Measurements from ENCODE around the gene MON1A. TPM values are rescaled to one million over a fixed set of nuclear protein-coding genes. Genes with fewer than 3 reads are reported as not detected.

MON1A gene
- total and polyA plus RNA-seq, 2 experiments from 2014 or later, result 12.8 to 13.3 TPM

DNA sequence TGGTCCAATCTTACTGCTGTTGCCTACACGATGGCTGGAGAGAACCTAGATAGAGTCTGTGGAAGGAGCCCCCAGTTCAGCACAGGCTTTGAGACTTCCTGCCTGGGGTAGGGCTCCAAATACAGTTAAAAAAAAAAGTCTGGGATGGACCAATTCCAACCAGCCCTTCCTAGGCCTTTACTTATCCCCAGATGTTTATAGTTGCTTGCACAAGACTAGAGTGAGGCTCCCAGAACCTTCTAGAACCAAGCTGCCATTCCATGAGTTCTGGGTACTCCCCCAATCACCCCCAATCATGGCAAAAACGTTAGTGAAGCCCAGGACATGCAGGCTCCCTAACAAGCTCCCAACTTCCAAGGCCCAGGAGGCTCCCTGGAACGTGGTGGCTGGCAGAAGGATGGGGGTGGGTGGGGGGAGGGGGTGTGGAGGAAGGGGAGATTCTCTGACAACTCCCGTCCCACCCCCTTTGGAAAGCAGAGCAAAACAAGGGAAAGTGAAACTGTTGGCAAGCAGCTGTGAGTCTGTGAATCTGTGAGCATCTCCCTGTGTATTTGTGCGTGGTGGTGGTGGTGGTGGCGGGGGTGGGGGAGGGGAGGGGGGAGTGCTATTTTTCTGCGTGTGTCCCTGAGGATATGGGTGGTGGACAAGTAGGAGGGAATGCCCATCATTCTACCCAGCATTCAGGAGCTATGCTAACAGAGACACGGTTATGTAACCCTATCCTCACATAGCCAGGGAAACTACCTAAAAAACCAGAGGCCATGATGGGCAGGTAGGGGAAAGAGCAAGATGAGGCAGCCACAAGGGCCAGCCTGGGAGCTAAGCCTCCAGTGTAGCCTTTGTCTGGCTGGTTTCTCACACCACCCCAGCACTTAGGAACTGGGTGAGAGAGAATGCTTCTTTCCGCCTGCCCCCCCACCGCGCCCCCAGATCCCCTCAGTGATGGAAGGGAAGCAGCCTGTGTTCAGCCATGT lies 28.0 kb downstream of the MON1A start:
- Histone ChIP-seq H3K27ac (no peak overlapping the region), H3K4me3 (no peak overlapping the region), H3K4me1 (ENCODE audit: low read depth) (peaks cover 4% of the 10 kb centered on the region), H3K27me3 (no peaks in the 10 kb centered on the region), H3K36me3 (no peaks in the 10 kb centered on the region), H3K9me3 (ENCODE audit: low read depth) (no peaks in the 10 kb centered on the region)
- TF ChIP-seq, protein P1, sequence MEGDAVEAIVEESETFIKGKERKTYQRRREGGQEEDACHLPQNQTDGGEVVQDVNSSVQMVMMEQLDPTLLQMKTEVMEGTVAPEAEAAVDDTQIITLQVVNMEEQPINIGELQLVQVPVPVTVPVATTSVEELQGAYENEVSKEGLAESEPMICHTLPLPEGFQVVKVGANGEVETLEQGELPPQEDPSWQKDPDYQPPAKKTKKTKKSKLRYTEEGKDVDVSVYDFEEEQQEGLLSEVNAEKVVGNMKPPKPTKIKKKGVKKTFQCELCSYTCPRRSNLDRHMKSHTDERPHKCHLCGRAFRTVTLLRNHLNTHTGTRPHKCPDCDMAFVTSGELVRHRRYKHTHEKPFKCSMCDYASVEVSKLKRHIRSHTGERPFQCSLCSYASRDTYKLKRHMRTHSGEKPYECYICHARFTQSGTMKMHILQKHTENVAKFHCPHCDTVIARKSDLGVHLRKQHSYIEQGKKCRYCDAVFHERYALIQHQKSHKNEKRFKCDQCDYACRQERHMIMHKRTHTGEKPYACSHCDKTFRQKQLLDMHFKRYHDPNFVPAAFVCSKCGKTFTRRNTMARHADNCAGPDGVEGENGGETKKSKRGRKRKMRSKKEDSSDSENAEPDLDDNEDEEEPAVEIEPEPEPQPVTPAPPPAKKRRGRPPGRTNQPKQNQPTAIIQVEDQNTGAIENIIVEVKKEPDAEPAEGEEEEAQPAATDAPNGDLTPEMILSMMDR (IDR thresholded peaks at IDR 0.05; ENCODE audit: low read depth, low read length), result no peak
- DNase-seq (ENCODE audit: low read depth in 1 of 2, low spot score in 1 of 2), result no peak

DNA sequence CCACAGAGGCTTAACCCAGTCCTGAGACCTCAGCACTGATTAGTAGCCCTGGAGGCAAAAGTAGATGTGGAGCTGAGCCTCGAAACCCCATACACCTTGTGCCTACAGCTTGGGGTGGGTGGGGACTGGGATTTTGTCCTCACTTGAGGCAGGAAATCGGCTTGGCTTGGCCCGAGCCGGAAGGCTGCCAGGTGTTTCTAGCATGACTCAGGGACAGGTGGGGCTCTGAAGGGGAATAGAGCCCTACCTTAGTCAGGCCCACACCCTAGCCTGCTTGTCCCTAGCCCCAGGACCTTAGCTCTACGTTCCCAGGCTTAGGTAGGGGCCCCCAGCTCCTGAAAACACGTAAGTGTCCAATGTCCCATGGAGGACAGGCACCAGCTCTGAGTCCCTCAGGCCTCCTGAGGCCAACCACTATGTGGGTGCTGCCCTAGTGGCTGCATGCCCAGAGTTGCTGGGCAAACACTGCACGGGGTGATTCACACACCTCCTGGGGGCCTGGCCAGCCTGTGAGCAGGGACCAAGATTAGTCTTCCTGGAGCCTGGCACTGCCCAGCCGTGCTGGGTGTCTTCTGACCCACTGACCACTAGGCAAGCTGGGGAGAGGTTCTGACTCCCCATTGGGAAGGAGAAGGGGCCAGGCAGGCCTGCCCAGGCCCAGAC lies 29.0 kb downstream of the MON1A start:
- Histone ChIP-seq H3K27me3 (no peaks in the 10 kb centered on the region), H3K36me3 (no peaks in the 10 kb centered on the region), H3K9me3 (ENCODE audit: low read depth) (no peaks in the 10 kb centered on the region), H3K4me1 (ENCODE audit: low read depth) (no peaks in the 10 kb centered on the region), H3K4me3 (no peak overlapping the region), H3K27ac (no peak overlapping the region)
- DNase-seq (ENCODE audit: low read depth in 1 of 2, low spot score in 1 of 2), result no peak
- TF ChIP-seq, protein P1 (IDR thresholded peaks at IDR 0.05; ENCODE audit: low read depth, low read length), result no peak

DNA sequence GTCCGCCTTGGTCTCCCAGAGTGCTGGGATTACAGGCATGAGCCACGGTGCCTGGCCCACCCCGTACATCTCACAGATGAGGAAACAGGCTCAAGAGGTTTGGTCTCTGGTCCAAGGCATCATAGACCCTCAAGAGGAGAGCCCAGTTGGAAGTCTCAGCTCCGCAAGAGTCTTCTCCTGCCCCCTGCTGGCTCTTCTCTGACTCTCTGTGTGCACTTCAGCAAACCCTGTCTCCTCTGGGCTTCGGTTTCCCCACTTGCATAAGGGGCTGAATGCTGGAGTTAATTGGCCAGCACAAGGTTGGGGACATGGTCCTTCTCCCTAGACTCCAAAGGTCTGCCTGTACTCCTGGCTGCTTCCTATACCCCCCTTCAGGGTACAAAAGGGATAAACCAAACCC lies 29.8 kb downstream of the MON1A start:
- DNase-seq (ENCODE audit: low read depth in 1 of 2, low spot score in 1 of 2), result peak; percentile 31 to 72
- TF ChIP-seq, protein P1 (IDR thresholded peaks at IDR 0.05; ENCODE audit: low read depth, low read length), result peak; percentile 33
- H3K4me1 ChIP-seq (ENCODE audit: low read depth), result no peaks in the 10 kb centered on the region
- H3K4me3 ChIP-seq, result no peak overlapping the region
- H3K9me3 ChIP-seq (ENCODE audit: low read depth), result no peaks in the 10 kb centered on the region
- H3K27ac ChIP-seq, result no peak overlapping the region
- H3K36me3 ChIP-seq, result no peaks in the 10 kb centered on the region
- no peaks in the 10 kb centered on the region for H3K27me3 ChIP-seq

DNA sequence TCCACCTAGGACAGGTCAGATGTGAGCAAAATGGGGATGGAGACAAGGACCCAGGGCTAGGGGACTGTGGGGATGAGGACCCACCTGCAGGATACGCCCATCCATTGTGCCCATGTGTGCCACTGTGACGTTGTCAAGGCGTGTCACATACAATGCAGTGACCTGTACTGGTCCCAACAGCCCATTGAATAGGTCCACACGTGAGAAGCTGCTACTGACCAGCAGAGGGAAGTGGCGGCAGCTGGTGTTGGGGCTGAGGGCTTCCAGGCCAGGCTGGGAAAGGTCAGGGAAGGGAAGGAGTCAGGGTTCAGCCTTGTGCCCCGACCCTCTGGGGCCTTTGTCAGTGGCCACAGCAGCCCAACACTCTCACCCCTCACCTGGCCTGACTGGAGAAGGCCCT lies 30.6 kb downstream of the MON1A start:
- TF ChIP-seq, protein P1 (IDR thresholded peaks at IDR 0.05; ENCODE audit: low read depth, low read length), result no peak

DNA sequence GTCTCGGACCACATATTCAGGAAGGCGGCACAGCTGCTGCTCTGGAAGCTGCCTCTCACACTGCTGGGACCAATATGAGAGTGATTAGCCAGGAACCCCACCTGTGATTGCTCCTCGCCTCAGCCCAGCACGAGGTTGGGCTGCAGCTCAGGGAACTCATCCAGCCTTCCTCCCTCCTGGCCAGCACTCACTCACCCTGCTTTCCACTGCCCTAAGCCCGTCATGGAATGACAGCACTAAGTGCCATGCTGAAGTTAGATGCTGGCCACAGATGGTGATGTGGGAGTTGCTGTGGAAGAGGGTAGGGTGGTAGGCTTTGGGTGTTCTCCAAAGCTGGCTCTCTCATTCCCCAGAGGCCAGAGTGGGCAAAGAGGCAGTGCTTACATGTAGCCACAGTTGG lies 33.3 kb downstream of the MON1A start:
- H3K9me3 ChIP-seq (ENCODE audit: low read depth), result no peaks in the 10 kb centered on the region
- H3K36me3 ChIP-seq, result no peaks in the 10 kb centered on the region
- no peak overlapping the region for H3K4me3 ChIP-seq
- DNase-seq (ENCODE audit: low read depth in 1 of 2, low spot score in 1 of 2), result no peak
- H3K27ac ChIP-seq, result no peak overlapping the region
- no peaks in the 10 kb centered on the region for H3K4me1 ChIP-seq (ENCODE audit: low read depth)
- TF ChIP-seq, protein P1 (IDR thresholded peaks at IDR 0.05; ENCODE audit: low read depth, low read length), result no peak
- no peaks in the 10 kb centered on the region for H3K27me3 ChIP-seq

More for the DNA sequence above, 30.6 kb downstream of the MON1A start:
- Histone ChIP-seq H3K4me3 (no peak overlapping the region), H3K4me1 (ENCODE audit: low read depth) (no peaks in the 10 kb centered on the region), H3K27ac (no peak overlapping the region), H3K36me3 (no peaks in the 10 kb centered on the region), H3K27me3 (no peaks in the 10 kb centered on the region), H3K9me3 (ENCODE audit: low read depth) (no peaks in the 10 kb centered on the region)
- DNase-seq (ENCODE audit: low read depth in 1 of 2, low spot score in 1 of 2), result no peak

Data from cardiac muscle cell (in vitro differentiated cells and primary cell).